ENCODE data around the gene PIGZ. TPM values are rescaled to one million over a fixed set of nuclear protein-coding genes. Genes with fewer than 3 reads are reported as not detected.

Gene PIGZ
- total RNA-seq, 1 donor from 2014 or later = 9.9 TPM

DNA sequence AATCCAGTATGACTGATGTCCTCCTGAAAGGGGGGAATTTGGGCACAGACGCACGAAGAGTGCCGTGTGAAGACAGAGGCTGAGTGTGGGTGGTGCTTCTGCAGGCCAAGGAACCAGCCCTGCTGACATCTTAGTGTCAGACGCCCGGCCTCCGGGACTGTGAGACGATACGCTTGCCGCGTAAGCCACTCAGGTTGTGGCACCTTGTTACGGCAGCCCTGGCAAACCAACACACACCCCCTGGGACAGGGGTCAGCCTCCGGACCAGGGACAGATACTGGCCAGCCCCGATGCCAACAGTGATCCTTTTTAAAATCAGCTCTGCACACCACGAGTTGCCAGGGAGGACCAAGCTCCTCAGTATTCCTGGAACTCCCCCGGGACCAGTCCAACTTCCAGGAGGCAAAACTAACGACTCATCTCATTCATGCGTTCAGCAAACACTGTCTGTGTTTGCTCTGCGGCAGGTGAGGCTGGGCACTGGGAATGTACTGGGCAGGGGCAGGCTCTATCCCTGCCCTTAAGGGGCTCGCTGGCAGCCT, 21.2 kb upstream of the PIGZ start:
- no peak overlapping the region for H3K4me3 Mint-ChIP-seq (ENCODE audit: unreplicated experiment)
- peaks cover 4% of the 10 kb centered on the region for H3K27me3 Mint-ChIP-seq (ENCODE audit: low read depth)
- DNase-seq (ENCODE audit: low spot score) = peak; percentile 92
- TF ChIP-seq, protein P1, sequence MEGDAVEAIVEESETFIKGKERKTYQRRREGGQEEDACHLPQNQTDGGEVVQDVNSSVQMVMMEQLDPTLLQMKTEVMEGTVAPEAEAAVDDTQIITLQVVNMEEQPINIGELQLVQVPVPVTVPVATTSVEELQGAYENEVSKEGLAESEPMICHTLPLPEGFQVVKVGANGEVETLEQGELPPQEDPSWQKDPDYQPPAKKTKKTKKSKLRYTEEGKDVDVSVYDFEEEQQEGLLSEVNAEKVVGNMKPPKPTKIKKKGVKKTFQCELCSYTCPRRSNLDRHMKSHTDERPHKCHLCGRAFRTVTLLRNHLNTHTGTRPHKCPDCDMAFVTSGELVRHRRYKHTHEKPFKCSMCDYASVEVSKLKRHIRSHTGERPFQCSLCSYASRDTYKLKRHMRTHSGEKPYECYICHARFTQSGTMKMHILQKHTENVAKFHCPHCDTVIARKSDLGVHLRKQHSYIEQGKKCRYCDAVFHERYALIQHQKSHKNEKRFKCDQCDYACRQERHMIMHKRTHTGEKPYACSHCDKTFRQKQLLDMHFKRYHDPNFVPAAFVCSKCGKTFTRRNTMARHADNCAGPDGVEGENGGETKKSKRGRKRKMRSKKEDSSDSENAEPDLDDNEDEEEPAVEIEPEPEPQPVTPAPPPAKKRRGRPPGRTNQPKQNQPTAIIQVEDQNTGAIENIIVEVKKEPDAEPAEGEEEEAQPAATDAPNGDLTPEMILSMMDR (IDR thresholded peaks at IDR 0.05) = no peak
- H3K27ac Mint-ChIP-seq (ENCODE audit: unreplicated experiment) = no peak overlapping the region
- H3K36me3 Mint-ChIP-seq (ENCODE audit: low read depth) = no peaks in the 10 kb centered on the region
- no peaks in the 10 kb centered on the region for H3K4me1 Mint-ChIP-seq (ENCODE audit: low read depth)
- no peaks in the 10 kb centered on the region for H3K9me3 Mint-ChIP-seq (ENCODE audit: low read depth)

DNA sequence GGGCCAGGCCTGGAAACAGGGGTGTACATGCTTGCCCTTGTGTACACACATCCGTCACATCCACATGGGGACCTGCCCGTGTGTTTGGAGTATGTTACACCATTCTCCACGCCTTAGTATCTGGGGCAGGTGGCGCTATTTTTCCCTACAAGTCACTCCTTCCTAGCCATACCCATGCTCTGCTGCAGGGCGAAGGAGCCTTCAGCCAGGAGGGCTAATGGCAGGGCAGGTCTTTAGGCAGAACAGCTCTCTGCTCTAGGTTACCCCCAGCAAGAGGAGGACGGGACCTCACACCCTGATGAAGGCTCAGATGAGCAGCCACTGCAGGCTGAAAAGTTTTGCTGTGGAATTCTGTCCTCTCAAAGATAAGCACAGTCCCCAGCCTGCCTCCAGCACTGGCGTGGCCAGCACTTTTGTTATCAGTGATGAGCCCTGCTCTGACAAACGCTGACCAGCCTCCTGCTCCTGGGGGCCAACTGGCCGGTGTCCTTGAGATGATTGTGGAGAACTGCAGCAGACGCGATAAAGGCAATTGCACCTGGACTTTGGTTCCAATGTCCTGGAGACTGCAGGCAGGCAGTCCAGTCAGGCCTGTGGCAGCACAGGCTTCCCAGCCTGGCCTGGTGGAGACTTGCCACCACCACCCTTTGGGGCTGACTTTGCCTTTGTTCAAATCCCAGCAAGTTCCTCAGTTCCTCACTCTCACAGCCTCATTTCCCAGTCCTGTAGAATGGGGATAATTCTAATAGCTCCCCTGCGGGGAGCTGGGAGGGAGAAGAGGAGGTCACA, 19.8 kb upstream of the PIGZ start:
- no peaks in the 10 kb centered on the region for H3K36me3 Mint-ChIP-seq (ENCODE audit: low read depth)
- no peaks in the 10 kb centered on the region for H3K4me1 Mint-ChIP-seq (ENCODE audit: low read depth)
- DNase-seq (ENCODE audit: low spot score) = peak; percentile 59
- TF ChIP-seq, protein P1 (IDR thresholded peaks at IDR 0.05) = no peak
- H3K27me3 Mint-ChIP-seq (ENCODE audit: low read depth) = peaks cover 4% of the 10 kb centered on the region
- H3K4me3 Mint-ChIP-seq (ENCODE audit: unreplicated experiment) = no peak overlapping the region
- peaks cover 3% of the 10 kb centered on the region for H3K9me3 Mint-ChIP-seq (ENCODE audit: low read depth)
- H3K27ac Mint-ChIP-seq (ENCODE audit: unreplicated experiment) = no peak overlapping the region

DNA sequence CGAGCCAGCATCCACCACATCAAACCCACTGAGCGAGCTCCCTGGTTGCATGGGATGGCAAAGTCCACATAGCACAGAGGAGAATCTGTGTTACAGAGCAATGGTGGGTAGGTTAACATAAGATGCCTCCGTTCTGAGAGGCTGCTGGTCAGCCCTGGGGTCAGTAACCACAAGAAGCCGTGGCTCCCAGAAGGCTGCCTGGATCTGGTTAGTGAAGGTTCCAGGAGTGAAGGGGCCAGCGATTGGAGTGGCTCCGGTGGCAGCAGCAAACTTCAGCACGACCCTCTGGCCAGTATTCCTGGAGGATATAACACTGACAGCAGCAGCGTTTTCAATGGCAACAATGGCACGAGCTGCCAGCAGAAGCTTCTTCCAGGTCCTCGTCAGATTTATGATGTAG, 18.4 kb upstream of the PIGZ start:
- H3K27ac Mint-ChIP-seq (ENCODE audit: unreplicated experiment) = no peak overlapping the region
- TF ChIP-seq, protein P1 (IDR thresholded peaks at IDR 0.05) = no peak
- peaks cover 8% of the 10 kb centered on the region for H3K27me3 Mint-ChIP-seq (ENCODE audit: low read depth)
- DNase-seq (ENCODE audit: low spot score) = peak; percentile 34
- H3K9me3 Mint-ChIP-seq (ENCODE audit: low read depth) = peaks cover 7% of the 10 kb centered on the region
- no peaks in the 10 kb centered on the region for H3K4me1 Mint-ChIP-seq (ENCODE audit: low read depth)
- peaks cover 4% of the 10 kb centered on the region for H3K36me3 Mint-ChIP-seq (ENCODE audit: low read depth)
- no peak overlapping the region for H3K4me3 Mint-ChIP-seq (ENCODE audit: unreplicated experiment)

DNA sequence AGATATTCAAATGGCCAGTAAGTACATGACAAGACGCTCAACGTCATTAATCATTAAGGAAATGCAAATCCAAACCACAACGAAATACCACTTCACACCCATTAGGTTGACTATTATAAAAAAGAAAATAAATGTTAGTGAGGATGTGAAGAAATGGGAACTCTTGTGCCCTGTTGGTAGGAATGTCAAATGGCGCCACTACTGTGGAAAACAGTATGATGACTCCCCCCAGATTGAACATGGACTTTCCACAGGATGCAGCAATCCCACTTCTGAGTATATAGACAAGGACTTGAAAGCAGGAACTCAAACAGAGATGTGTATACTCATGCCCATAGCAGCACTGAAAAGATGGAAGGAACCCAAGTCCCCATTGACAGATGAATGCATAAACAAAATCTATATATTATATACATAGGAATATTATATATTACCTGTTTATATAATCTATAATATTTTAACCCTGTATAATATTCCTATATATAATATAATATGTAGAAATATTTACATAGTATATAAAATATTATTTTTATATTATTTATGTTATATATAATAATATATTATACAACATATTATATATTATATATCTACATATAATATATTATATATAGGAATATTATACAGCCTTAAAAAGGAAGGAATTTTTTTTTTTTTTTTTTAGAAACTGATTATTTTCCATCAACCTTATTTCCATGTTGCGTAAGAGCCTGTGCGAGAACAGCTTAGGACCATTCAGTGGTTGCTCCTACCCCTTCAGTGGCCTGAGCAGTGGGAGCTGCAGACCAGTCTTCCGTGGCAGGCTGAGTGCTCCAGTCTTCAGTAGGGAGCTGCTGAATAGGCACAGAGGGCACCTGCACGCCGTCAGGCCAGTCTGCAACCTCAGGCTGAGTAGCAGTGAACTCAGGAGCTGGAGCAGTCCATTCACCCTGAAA, 17.6 kb upstream of the PIGZ start:
- TF ChIP-seq, protein P1 (IDR thresholded peaks at IDR 0.05) = peak; percentile 49
- Mint-ChIP-seq H3K4me3 (ENCODE audit: unreplicated experiment) (no peak overlapping the region), H3K9me3 (ENCODE audit: low read depth) (peaks cover 7% of the 10 kb centered on the region), H3K4me1 (ENCODE audit: low read depth) (no peaks in the 10 kb centered on the region), H3K27ac (ENCODE audit: unreplicated experiment) (no peak overlapping the region), H3K36me3 (ENCODE audit: low read depth) (peaks cover 4% of the 10 kb centered on the region), H3K27me3 (ENCODE audit: low read depth) (peaks cover 8% of the 10 kb centered on the region)
- DNase-seq (ENCODE audit: low spot score) = peak; percentile 43

DNA sequence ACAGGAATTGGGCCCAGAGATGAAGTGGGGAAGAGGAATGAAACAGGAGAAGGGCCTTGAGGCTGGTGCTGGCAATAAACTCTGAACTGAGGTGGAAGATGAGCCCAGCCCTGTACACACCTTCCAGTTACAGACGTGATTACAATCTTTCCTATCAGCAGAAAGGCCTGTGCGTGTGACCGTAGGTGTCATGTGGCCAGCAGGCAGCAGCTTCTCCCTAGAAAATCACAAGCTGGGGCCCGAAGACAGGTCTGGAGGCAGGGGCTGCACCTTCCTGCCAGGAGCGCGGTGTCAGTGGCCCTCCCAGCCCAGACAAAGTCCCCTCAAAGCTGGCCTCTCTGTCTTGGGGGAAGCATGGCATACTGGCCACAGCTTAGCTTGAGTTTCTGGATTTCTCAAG, 16.7 kb upstream of the PIGZ start:
- TF ChIP-seq, protein P1 (IDR thresholded peaks at IDR 0.05) = no peak
- Mint-ChIP-seq H3K36me3 (ENCODE audit: low read depth) (peaks cover 4% of the 10 kb centered on the region), H3K9me3 (ENCODE audit: low read depth) (peaks cover 7% of the 10 kb centered on the region), H3K27ac (ENCODE audit: unreplicated experiment) (no peak overlapping the region), H3K4me1 (ENCODE audit: low read depth) (no peaks in the 10 kb centered on the region), H3K27me3 (ENCODE audit: low read depth) (peaks cover 8% of the 10 kb centered on the region), H3K4me3 (ENCODE audit: unreplicated experiment) (no peak overlapping the region)
- peak; percentile 59 for DNase-seq (ENCODE audit: low spot score)
